GM12878 (cell line): ENCODE measurements around the gene DDX19B. TPM values are rescaled to one million over a fixed set of nuclear protein-coding genes. Genes with fewer than 3 reads are reported as not detected.
A peak's percentile ranks its signal among the peaks of the same experiment; 100 is the strongest.

Source experiments
- ATAC-seq: fragments of 200-7000 bp; cut with Tn5 transposase; 3 replicates; pipeline ENCODE4 v1.9.1; 2020; ENCODE audit warnings: mild to moderate bottlenecking, moderate library complexity
- BruUV-seq: library from RNA; stranded (reverse); fragments of 400-500 nt; replicated peaks from 2 replicates; lab custom pipeline; 2021; lab: Mats Ljungman, UMichigan
- CTCF ChIA-PET: fragments of 300-600 bp; sonication (Branson Sonifier 250); formaldehyde crosslinking; extraction: SDS; loops from one replicate; lab custom pipeline; 2021; ENCODE audit warnings: inconsistent platforms; lab: Yijun Ruan, JAX
- POLR2A ChIA-PET: fragments of 350-600 bp; formaldehyde crosslinking; extraction: SDS; loops from one replicate; lab custom pipeline; 2021; ENCODE audit warnings: inconsistent platforms; lab: Charles Lee
- RAD21 ChIA-PET: fragments of 300-600 bp; sonication (Branson Sonifier 250); formaldehyde crosslinking; loops from one replicate; lab custom pipeline; 2023; ENCODE audit warnings: antibody characterized with exemption; ENCODE audit not compliant: unreplicated experiment; lab: Charles Lee
- SMC1A ChIA-PET: fragments of 300-600 bp; sonication (Branson Sonifier 250); formaldehyde crosslinking; loops from one replicate; lab custom pipeline; 2023; ENCODE audit not compliant: unreplicated experiment, uncharacterized antibody; lab: Charles Lee
- DNase-seq: peaks from one replicate; pipeline ENCODE4 v3.0.0-alpha.2; 2011; ENCODE audit warnings: low read depth, low spot score
- FAIRE-seq: peaks from 3 replicates; lab custom pipeline; 2011; peaks lifted over from hg19 to GRCh38; lab: Jason Lieb, UNC
- H2AFZ ChIP-seq: 2 replicates; pipeline ENCODE4 v1.6.0; 2011; ENCODE audit warnings: low read depth, low read length, control low read depth; ENCODE audit not compliant: control insufficient read depth
- H3K27ac ChIP-seq: 2 replicates; pipeline ENCODE4 v1.5.1; 2011; ENCODE audit warnings: control low read depth; ENCODE audit not compliant: control insufficient read depth, insufficient read depth
- H3K27me3 ChIP-seq, 2 experiments: replicated peaks in 1 of 2; 2 replicates each; pipeline versions ENCODE4 v1.6.0 to v1.6.1; 2011; ENCODE audit warnings: low read length in 1 of 2; ENCODE audit not compliant: control insufficient read depth in 2 of 2, insufficient read depth in 2 of 2
- H3K36me3 ChIP-seq, 2 experiments: 2 replicates each; pipeline ENCODE4 v1.5.1; 2011; ENCODE audit warnings: low read length in 1 of 2; ENCODE audit not compliant: control insufficient read depth in 2 of 2, insufficient read depth in 2 of 2
- H3K4me1 ChIP-seq: 2 replicates; pipeline ENCODE4 v1.6.1; 2011; ENCODE audit warnings: mild to moderate bottlenecking, low read length, moderate library complexity, mixed read lengths; ENCODE audit not compliant: control insufficient read depth, insufficient read depth
- H3K4me2 ChIP-seq: 2 replicates; pipeline ENCODE4 v1.6.0; 2011; ENCODE audit warnings: control low read depth; ENCODE audit not compliant: control insufficient read depth, insufficient read depth
- H3K4me3 ChIP-seq: fragments of 200-600 bp; sonication (generic); 2 replicates; pipeline ENCODE4 v1.5.1; 2016
- H3K79me2 ChIP-seq: 2 replicates; pipeline ENCODE4 v1.6.0; 2011; ENCODE audit warnings: low read length; ENCODE audit not compliant: control insufficient read depth, insufficient read depth
- H3K9ac ChIP-seq: 2 replicates; pipeline ENCODE4 v1.8.0; 2011; ENCODE audit warnings: low read length, control low read depth, mixed read lengths; ENCODE audit not compliant: control insufficient read depth, insufficient read depth
- H3K9me3 ChIP-seq: replicated peaks from 3 replicates; pipeline ENCODE4 v1.5.1; 2011; ENCODE audit warnings: mild to moderate bottlenecking, low read length; ENCODE audit not compliant: control insufficient read depth, insufficient read depth
- H4K20me1 ChIP-seq: 2 replicates; pipeline ENCODE4 v1.6.0; 2011; ENCODE audit not compliant: control insufficient read depth, insufficient read depth
- BMI1 ChIP-seq: fragments of 450-650 bp; IDR thresholded peaks from 2 replicates; pipeline ENCODE4 v1.6.1; 2016; ENCODE audit warnings: mild to moderate bottlenecking, moderate library complexity, borderline replicate concordance
- CHD2 ChIP-seq: IDR thresholded peaks from 2 replicates; pipeline ENCODE4 v1.6.1; 2011; ENCODE audit warnings: low read depth, low read length, improper control_type of control experiment, borderline replicate concordance
- IKZF1 ChIP-seq: fragments of 450-650 bp; conservative IDR thresholded peaks from 2 replicates; pipeline ENCODE4 v1.6.1; 2017; ENCODE audit warnings: antibody characterized with exemption, mild to moderate bottlenecking
- IKZF2 ChIP-seq, 2 experiments: fragments of 450-650 bp; IDR thresholded peaks; 2 replicates each; pipeline ENCODE4 v1.6.1; 2017; ENCODE audit warnings: mild to moderate bottlenecking in 2 of 2, moderate library complexity in 2 of 2
- KLF5 ChIP-seq: fragments of 450-650 bp; IDR thresholded peaks from 2 replicates; pipeline ENCODE4 v1.6.1; 2014; ENCODE audit warnings: mild to moderate bottlenecking; ENCODE audit not compliant: partially characterized antibody
- MYC ChIP-seq: IDR thresholded peaks from 2 replicates; pipeline ENCODE4 v1.6.1; 2011; ENCODE audit warnings: mild to moderate bottlenecking, low read length, moderate library complexity, inconsistent platforms; ENCODE audit not compliant: insufficient read depth, insufficient replicate concordance, insufficient read length, severe bottlenecking
- NBN ChIP-seq: fragments of 450-650 bp; IDR thresholded peaks from 2 replicates; pipeline ENCODE4 v1.6.1; 2016
- RELA ChIP-seq: fragments of 450-650 bp; IDR thresholded peaks from 2 replicates; pipeline ENCODE4 v1.8.0; 2014; ENCODE audit warnings: borderline replicate concordance; ENCODE audit not compliant: partially characterized antibody
- TCF12 ChIP-seq: IDR thresholded peaks from 2 replicates; pipeline ENCODE4 v1.6.1; 2011; ENCODE audit warnings: low read depth, mild to moderate bottlenecking, low read length
- WGBS: methylation state at CpG from one replicate; pipeline ENCODE4 v1.1.6; 2016; ENCODE audit warnings: low lambda C conversion rate; ENCODE audit not compliant: insufficient replicate concordance, insufficient coverage; ENCODE audit errors: missing lambda C conversion rate; 5-methylcytosine and 5-hydroxymethylcytosine counted together
- in situ Hi-C: fragments of 300-500 bp; cut with MboI; formaldehyde crosslinking; loops from 9 replicates; pipeline ENCODE4 v1.14.3; 2018; ENCODE audit warnings: mixed read lengths
- intact Hi-C: fragments of 100-400 bp; cut with micrococcal nuclease; formaldehyde crosslinking; loops from one replicate; pipeline ENCODE4 v1.14.2; 2022; ENCODE audit not compliant: unreplicated experiment
- polyA plus RNA-seq, 11 experiments: library from polyadenylated mRNA; depleted of rRNA in 4 of 11; unstranded in 6 of 11; stranded (reverse) in 5 of 11; fragments of >200 nt; fragmentation: Nextera tagmentation in 4 of 11; fragmentation: Illumina TruSeq in 1 of 11; extraction: Ambion mirVana in 4 of 11; extraction: Trizol in 1 of 11; gene quantifications; 1 replicate in 1 of 11; 2 replicates in 10 of 11; pipeline versions ENCODE4 v1.2.1 to v1.2.3, GENCODE V29; 2011 to 2016; ENCODE audit warnings: inconsistent platforms in 2 of 11, missing spikeins in 2 of 11, low read depth in 1 of 11
- total RNA-seq, 4 experiments: library from RNA; depleted of rRNA in 3 of 4; stranded (reverse); fragments of >200 nt in 3 of 4; fragmentation: Illumina TruSeq in 1 of 4; extraction: Trizol in 1 of 4; gene quantifications; 2 replicates each; pipeline versions ENCODE4 v1.2.1 to v1.2.3, GENCODE V29; 2013 to 2021
- TF ChIP-seq, protein P1 (sequence below): fragments of 450-650 bp; IDR thresholded peaks from 2 replicates; pipeline ENCODE4 v1.6.1; 2016; ENCODE audit warnings: mild to moderate bottlenecking, moderate library complexity, borderline replicate concordance
- TF ChIP-seq, protein P2 (sequence below): fragments of 450-650 bp; IDR thresholded peaks from 2 replicates; pipeline ENCODE4 v1.6.1; 2016; ENCODE audit warnings: mild to moderate bottlenecking

DDX19B gene
- total and polyA plus RNA-seq, 10 of the 15 experiments (the other 5 are each of a cell fraction or from before 2014, with no cell fraction given) = 14.1 to 69.1 (median 42.5) TPM

DNA sequence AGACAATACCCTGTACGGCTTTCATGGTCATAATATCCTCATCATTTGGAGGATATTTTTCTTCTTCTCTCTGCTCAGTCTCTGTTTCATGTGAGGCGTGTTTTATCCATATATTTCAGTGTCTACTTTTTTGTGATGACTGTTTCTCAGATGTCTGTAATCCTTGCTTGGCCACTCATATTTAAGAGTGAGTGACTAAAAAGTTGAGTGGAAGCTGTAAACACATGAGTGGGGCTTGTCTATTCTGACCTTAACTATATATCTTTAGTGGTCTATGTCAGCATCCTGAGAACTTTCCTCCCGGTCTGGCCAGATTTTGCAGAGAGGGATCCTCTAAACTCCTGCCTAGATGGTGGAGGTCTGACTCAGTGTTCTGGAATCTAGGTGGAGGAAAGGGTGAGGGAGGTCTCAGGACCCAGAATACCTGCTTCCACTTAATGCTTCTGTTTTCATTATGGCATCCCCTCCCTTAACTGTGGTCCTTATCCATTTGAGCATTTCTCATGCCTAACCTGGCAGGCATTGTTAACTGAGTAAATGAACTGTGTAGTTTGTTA is 6.0 kb downstream of the DDX19B start:
- no peaks in the 10 kb centered on the region for H4K20me1 ChIP-seq
- SMC1A ChIA-PET = interaction anchor here (0.7 kb wide), 1 partner anchor 32 kb away, joined by 3 read pairs; no protein-coding TSS in a partner anchor
- H3K36me3 ChIP-seq = 0 out of 4 replicates have a peak, but pooled peaks cover 0 to 3% of the 10 kb centered on the region in 2 experiments
- intact Hi-C loops = no loop called here
- no peak overlapping the region for H2AFZ ChIP-seq
- in situ Hi-C loops = no loop called here
- BruUV-seq = no TSS peak
- POLR2A ChIA-PET = no interaction called here
- TF ChIP-seq CHD2 (no peak), NBN (0 out of 2 replicates have a peak, but pooled peaks have one; percentile 2), TCF12 (no peak)
- H3K9me3 ChIP-seq = peaks cover 6% of the 10 kb centered on the region; the same call in 1 of the 3 replicates
- peak overlapping the region; percentile 37; the same call in 1 of the 2 replicates for H3K4me3 ChIP-seq
- peak overlapping the region; percentile 54 for H3K9ac ChIP-seq
- no peaks in the 10 kb centered on the region for H3K27me3 ChIP-seq
- peaks cover 5% of the 10 kb centered on the region for H3K4me1 ChIP-seq
- FAIRE-seq (no peak), DNase-seq (no peak), ATAC-seq (peak; percentile 52)
- RAD21 ChIA-PET = interaction anchor here (1.2 kb wide), 1 partner anchor 16 kb away, joined by 4 read pairs; the partner anchor contains the start of gene AARS1
- CTCF ChIA-PET = no interaction called here
- H3K27ac ChIP-seq = peak overlapping the region; percentile 58
- 10% methylated on average over 3 of the region's 3 CpGs for WGBS
- peaks cover 32% of the 10 kb centered on the region for H3K79me2 ChIP-seq
- H3K4me2 ChIP-seq = peak overlapping the region; percentile 71

DNA sequence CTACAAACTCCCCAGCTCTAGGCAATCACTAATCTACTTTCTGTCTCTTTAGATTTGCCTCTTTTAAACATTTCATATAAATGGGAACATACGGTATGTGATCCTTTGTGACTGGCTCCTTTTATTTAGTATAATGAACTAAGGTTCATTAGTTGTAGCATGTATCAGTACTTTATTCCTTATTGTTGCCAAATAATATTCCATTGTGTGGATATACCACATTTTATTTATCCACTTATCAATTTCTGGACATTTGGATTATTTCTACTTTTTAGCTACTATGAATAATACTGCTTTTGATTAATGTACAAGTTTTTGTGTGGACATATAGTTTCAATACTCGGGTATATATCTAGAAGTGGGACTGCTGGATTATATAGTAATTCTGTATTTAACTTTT is 7.9 kb downstream of the DDX19B start:
- Histone ChIP-seq H3K27me3 (no peaks in the 10 kb centered on the region), H3K36me3 (0 out of 4 replicates have a peak, but pooled peaks cover 0 to 3% of the 10 kb centered on the region in 2 experiments), H3K79me2 (peaks cover 20% of the 10 kb centered on the region), H4K20me1 (no peaks in the 10 kb centered on the region), H3K4me3 (no peak overlapping the region), H2AFZ (no peak overlapping the region), H3K4me1 (peaks cover 4% of the 10 kb centered on the region), H3K9ac (no peak overlapping the region), H3K4me2 (no peak overlapping the region), H3K27ac (no peak overlapping the region), H3K9me3 (no peaks in the 10 kb centered on the region)
- intact Hi-C loops (no loop called here), in situ Hi-C loops (no loop called here)
- ATAC-seq (no peak), DNase-seq (no peak), FAIRE-seq (no peak)
- POLR2A ChIA-PET = interaction anchor here (1.3 to 1.6 kb wide), 2 partner anchors 18 kb away, joined by 3 to 4 read pairs; partner anchors contain the start of gene AARS1
- WGBS = 96% methylated on average over 2 of the region's 2 CpGs
- RAD21 ChIA-PET = interaction anchor here (0.6 kb wide), 1 partner anchor 1156 kb away, joined by 3 read pairs; no protein-coding TSS in a partner anchor
- BruUV-seq = TSS peak; percentile 6
- SMC1A ChIA-PET = interaction anchor here (0.7 to 1.5 kb wide), 4 partner anchors 9 to 25 kb away, joined by 3 read pairs; no protein-coding TSS in a partner anchor
- CTCF ChIA-PET = interaction anchor here (1.0 to 1.3 kb wide), 2 partner anchors 16 to 32 kb away, joined by 3 read pairs; no protein-coding TSS in a partner anchor
- no peak for TF ChIP-seq RELA
- TF ChIP-seq KLF5 = no peak
- TF ChIP-seq IKZF1 = no peak
- TF ChIP-seq BMI1 = no peak
- no peak for TF ChIP-seq IKZF2 (IDR thresholded peaks at IDR 0.05)
- TF ChIP-seq, protein P1, sequence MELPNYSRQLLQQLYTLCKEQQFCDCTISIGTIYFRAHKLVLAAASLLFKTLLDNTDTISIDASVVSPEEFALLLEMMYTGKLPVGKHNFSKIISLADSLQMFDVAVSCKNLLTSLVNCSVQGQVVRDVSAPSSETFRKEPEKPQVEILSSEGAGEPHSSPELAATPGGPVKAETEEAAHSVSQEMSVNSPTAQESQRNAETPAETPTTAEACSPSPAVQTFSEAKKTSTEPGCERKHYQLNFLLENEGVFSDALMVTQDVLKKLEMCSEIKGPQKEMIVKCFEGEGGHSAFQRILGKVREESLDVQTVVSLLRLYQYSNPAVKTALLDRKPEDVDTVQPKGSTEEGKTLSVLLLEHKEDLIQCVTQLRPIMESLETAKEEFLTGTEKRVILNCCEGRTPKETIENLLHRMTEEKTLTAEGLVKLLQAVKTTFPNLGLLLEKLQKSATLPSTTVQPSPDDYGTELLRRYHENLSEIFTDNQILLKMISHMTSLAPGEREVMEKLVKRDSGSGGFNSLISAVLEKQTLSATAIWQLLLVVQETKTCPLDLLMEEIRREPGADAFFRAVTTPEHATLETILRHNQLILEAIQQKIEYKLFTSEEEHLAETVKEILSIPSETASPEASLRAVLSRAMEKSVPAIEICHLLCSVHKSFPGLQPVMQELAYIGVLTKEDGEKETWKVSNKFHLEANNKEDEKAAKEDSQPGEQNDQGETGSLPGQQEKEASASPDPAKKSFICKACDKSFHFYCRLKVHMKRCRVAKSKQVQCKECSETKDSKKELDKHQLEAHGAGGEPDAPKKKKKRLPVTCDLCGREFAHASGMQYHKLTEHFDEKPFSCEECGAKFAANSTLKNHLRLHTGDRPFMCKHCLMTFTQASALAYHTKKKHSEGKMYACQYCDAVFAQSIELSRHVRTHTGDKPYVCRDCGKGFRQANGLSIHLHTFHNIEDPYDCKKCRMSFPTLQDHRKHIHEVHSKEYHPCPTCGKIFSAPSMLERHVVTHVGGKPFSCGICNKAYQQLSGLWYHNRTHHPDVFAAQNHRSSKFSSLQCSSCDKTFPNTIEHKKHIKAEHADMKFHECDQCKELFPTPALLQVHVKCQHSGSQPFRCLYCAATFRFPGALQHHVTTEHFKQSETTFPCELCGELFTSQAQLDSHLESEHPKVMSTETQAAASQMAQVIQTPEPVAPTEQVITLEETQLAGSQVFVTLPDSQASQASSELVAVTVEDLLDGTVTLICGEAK = no peak
- TF ChIP-seq, protein P2, sequence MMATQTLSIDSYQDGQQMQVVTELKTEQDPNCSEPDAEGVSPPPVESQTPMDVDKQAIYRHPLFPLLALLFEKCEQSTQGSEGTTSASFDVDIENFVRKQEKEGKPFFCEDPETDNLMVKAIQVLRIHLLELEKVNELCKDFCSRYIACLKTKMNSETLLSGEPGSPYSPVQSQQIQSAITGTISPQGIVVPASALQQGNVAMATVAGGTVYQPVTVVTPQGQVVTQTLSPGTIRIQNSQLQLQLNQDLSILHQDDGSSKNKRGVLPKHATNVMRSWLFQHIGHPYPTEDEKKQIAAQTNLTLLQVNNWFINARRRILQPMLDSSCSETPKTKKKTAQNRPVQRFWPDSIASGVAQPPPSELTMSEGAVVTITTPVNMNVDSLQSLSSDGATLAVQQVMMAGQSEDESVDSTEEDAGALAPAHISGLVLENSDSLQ = no peak
- TF ChIP-seq MYC = no peak
